Breast epithelium (tissue), 4 donors: Measurements from ENCODE around the gene ABR. TPM values are rescaled to one million over a fixed set of nuclear protein-coding genes. Genes with fewer than 3 reads are reported as not detected.
A peak's percentile ranks its signal among the peaks of the same experiment; 100 is the strongest.

Experiments used
- DNase-seq, 2 donors: peaks; one replicate each; pipeline ENCODE4 v3.0.0-alpha.2; 2019; ENCODE audit warnings: low spot score in 2 of 2
- H3K27ac ChIP-seq, 2 donors: fragments of 200-600 bp; sonication (generic) in 1 of 2; one replicate each; pipeline ENCODE4 v1.5.1; 2016 to 2019; ENCODE audit warnings: mild to moderate bottlenecking in 1 of 2
- H3K27me3 ChIP-seq, 2 donors: fragments of 200-600 bp; sonication (generic) in 1 of 2; one replicate each; pipeline versions ENCODE4 v1.5.1 to v1.6.0; 2017 to 2019; ENCODE audit warnings: control low read depth in 1 of 2, mild to moderate bottlenecking in 1 of 2
- H3K36me3 ChIP-seq: fragments of 200-600 bp; one replicate; pipeline ENCODE4 v1.5.1; 2019
- H3K4me1 ChIP-seq, 2 donors: fragments of 200-600 bp; sonication (generic); one replicate each; pipeline ENCODE4 v1.5.1; 2016 to 2019; ENCODE audit warnings: control low read depth in 1 of 2
- H3K4me3 ChIP-seq, 3 donors: fragments of 200-600 bp; sonication (generic); 1 replicate in 2 of 3; 2 replicates in 1 of 3; pipeline ENCODE4 v1.5.1; 2016 to 2019; ENCODE audit warnings: mild to moderate bottlenecking in 3 of 3, moderate library complexity in 2 of 3
- H3K9me3 ChIP-seq, 2 donors: fragments of 200-600 bp; sonication (generic) in 1 of 2; one replicate each; pipeline ENCODE4 v1.5.1; 2016 to 2019; ENCODE audit warnings: control low read depth in 1 of 2
- CTCF ChIP-seq, 3 donors: fragments of 450-650 bp; IDR thresholded peaks; one replicate each; pipeline ENCODE4 v1.5.1; 2016 to 2017; ENCODE audit warnings: antibody characterized with exemption in 3 of 3, mild to moderate bottlenecking in 3 of 3, moderate library complexity in 3 of 3
- POLR2A ChIP-seq: fragments of 450-650 bp; IDR thresholded peaks from one replicate; pipeline ENCODE4 v1.6.1; 2016; ENCODE audit warnings: antibody characterized with exemption, mild to moderate bottlenecking, moderate library complexity
- POLR2AphosphoS5 ChIP-seq, 3 donors: sonication (generic); formaldehyde crosslinking; IDR thresholded peaks; one replicate each; pipeline ENCODE4 v1.6.1; 2017; ENCODE audit warnings: antibody characterized with exemption in 3 of 3
- intact Hi-C: fragments of 100-400 bp; cut with DNase I; formaldehyde crosslinking; loops from one replicate; pipeline ENCODE4 v1.15.1; 2023; ENCODE audit warnings: low total_unique reads
- total RNA-seq, 3 donors: library from RNA; depleted of rRNA; stranded (reverse); fragments of >200 nt; gene quantifications; one replicate each; pipeline ENCODE4 v1.1.0, GENCODE V29; 2016

ABR gene
- total RNA-seq, 3 donors from 2014 or later, result 63.5 to 77.0 (median 75.0) TPM

- Histone ChIP-seq H3K9me3 (no peaks in the 10 kb centered on the region), H3K36me3 (no peaks in the 10 kb centered on the region), H3K4me3 (no peak overlapping the region), H3K4me1 (peaks cover 0 to 4% of the 10 kb centered on the region in 2 donors), H3K27me3 (no peaks in the 10 kb centered on the region), H3K27ac (peak overlapping the region in 1 of 2 donors; percentile 2)
- DNase-seq, result no peak
- intact Hi-C loops, result no loop called here
- TF ChIP-seq POLR2A, result no peak
- no peak for TF ChIP-seq CTCF (IDR thresholded peaks at IDR 0.05)
- no peak for TF ChIP-seq POLR2AphosphoS5 (IDR thresholded peaks at IDR 0.05)
Observed at GRCh38 chr17:1083451-1084187, 96.2 kb downstream of the ABR start.

- no peak for DNase-seq
- TF ChIP-seq POLR2AphosphoS5 (IDR thresholded peaks at IDR 0.05), result no peak
- no peak for TF ChIP-seq POLR2A
- no peak for TF ChIP-seq CTCF (IDR thresholded peaks at IDR 0.05)
- intact Hi-C loops, result no loop called here
- no peaks in the 10 kb centered on the region for H3K36me3 ChIP-seq
- H3K4me3 ChIP-seq, result no peak overlapping the region
- H3K9me3 ChIP-seq, result no peaks in the 10 kb centered on the region
- H3K27me3 ChIP-seq, result no peaks in the 10 kb centered on the region
- H3K4me1 ChIP-seq, result peaks cover 0 to 4% of the 10 kb centered on the region in 2 donors
- peak overlapping the region; percentile 54 to 76 for H3K27ac ChIP-seq
Observed at GRCh38 chr17:1082579-1082978, 97.2 kb downstream of the ABR start.

- H3K36me3 ChIP-seq, result no peaks in the 10 kb centered on the region
- H3K27me3 ChIP-seq, result no peaks in the 10 kb centered on the region
- no peaks in the 10 kb centered on the region for H3K9me3 ChIP-seq
- no peak for DNase-seq
- H3K27ac ChIP-seq, result no peak overlapping the region
- no peak for TF ChIP-seq POLR2A
- peaks cover 0 to 4% of the 10 kb centered on the region in 2 donors for H3K4me1 ChIP-seq
- H3K4me3 ChIP-seq, result no peak overlapping the region
- intact Hi-C loops, result no loop called here
Observed at GRCh38 chr17:1078831-1079561, 100.8 kb downstream of the ABR start.

- no peak for TF ChIP-seq CTCF (IDR thresholded peaks at IDR 0.05)
- no peak for TF ChIP-seq POLR2AphosphoS5 (IDR thresholded peaks at IDR 0.05)
- no peak for TF ChIP-seq POLR2A
- peaks cover 0 to 4% of the 10 kb centered on the region in 2 donors for H3K4me1 ChIP-seq
- H3K4me3 ChIP-seq, result no peak overlapping the region
- H3K27me3 ChIP-seq, result no peaks in the 10 kb centered on the region
- DNase-seq, result no peak
- no peaks in the 10 kb centered on the region for H3K36me3 ChIP-seq
- H3K9me3 ChIP-seq, result no peaks in the 10 kb centered on the region
- no peak overlapping the region for H3K27ac ChIP-seq
- intact Hi-C loops, result no loop called here
Observed at GRCh38 chr17:1077986-1078711, 101.6 kb downstream of the ABR start.

GRCh38 chr17:1077581-1077985 is 102.2 kb downstream of the ABR start:
- Histone ChIP-seq H3K36me3 (no peaks in the 10 kb centered on the region), H3K9me3 (no peaks in the 10 kb centered on the region), H3K27ac (no peak overlapping the region), H3K4me3 (no peak overlapping the region), H3K27me3 (no peaks in the 10 kb centered on the region), H3K4me1 (peaks cover 0 to 4% of the 10 kb centered on the region in 2 donors)
- DNase-seq, result no peak
- intact Hi-C loops, result no loop called here
- TF ChIP-seq POLR2AphosphoS5 (IDR thresholded peaks at IDR 0.05), result no peak
- TF ChIP-seq POLR2A, result no peak
- no peak for TF ChIP-seq CTCF (IDR thresholded peaks at IDR 0.05)
